KOPT-K1 (cell line): ENCODE data around the gene CYTH1.
A peak's percentile ranks its signal among the peaks of the same experiment; 100 is the strongest.
"Not testable (repeated sequence)": the region's sequence is repeated elsewhere in the genome, so short reads cannot be mapped to it uniquely, and the experiment has no call there.

Experiments used
- H3K27ac ChIP-seq: fragments of 200-600 bp; sonication (generic); 2 replicates; pipeline ENCODE4 v1.5.1; 2016; ENCODE audit warnings: antibody characterized with exemption, mild to moderate bottlenecking, low read depth, low read length; ENCODE audit not compliant: poor library complexity, severe bottlenecking
- H3K36me3 ChIP-seq: fragments of 200-600 bp; sonication (generic); 2 replicates; pipeline ENCODE4 v1.5.1; 2017; ENCODE audit warnings: antibody characterized with exemption, mild to moderate bottlenecking, low read length, moderate library complexity; ENCODE audit not compliant: insufficient read depth
- H3K9me3 ChIP-seq: fragments of 200-600 bp; sonication (generic); 2 replicates; pipeline ENCODE4 v1.5.1; 2017; ENCODE audit warnings: antibody characterized with exemption, low read length, mild to moderate bottlenecking; ENCODE audit not compliant: insufficient read depth, poor library complexity, severe bottlenecking

Gene CYTH1

GRCh38 chr17:78785011-78785662 lies 3.1 kb upstream of the CYTH1 start:
- Histone ChIP-seq H3K27ac (peak overlapping the region; percentile 41), H3K9me3 (no peaks in the 10 kb centered on the region), H3K36me3 (peaks cover 6% of the 10 kb centered on the region; the same call in 1 of the 2 replicates)

DNA sequence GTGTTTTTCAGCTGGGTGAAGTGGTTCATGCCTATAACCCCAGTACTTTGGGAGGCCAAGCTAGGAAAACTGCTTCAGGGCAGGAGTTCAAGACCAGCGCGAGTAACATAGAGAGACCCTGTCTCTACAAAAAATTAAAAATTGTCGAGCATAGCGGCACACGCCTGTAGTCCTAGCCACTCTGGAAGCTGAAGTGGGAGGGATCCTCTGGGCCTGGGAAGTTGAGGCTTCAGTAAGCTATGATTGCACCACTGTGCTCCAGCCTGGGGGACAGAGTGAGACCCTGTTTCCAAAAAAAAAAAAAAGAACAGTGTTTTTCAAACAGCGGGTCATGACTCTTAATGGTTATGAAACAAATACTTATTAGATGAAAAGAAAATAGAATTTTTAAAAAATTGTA lies 2.3 kb upstream of the CYTH1 start:
- peak overlapping the region; percentile 6 for H3K27ac ChIP-seq
- H3K36me3 ChIP-seq: peaks cover 2% of the 10 kb centered on the region; the same call in 1 of the 2 replicates
- no peaks in the 10 kb centered on the region for H3K9me3 ChIP-seq

- Histone ChIP-seq H3K36me3 (no peaks in the 10 kb centered on the region; the same call in 1 of the 2 replicates), H3K27ac (peak overlapping the region; percentile 6), H3K9me3 (no peaks in the 10 kb centered on the region)
Observed at GRCh38 chr17:78783711-78784324, 1.7 kb upstream of the CYTH1 start.

DNA sequence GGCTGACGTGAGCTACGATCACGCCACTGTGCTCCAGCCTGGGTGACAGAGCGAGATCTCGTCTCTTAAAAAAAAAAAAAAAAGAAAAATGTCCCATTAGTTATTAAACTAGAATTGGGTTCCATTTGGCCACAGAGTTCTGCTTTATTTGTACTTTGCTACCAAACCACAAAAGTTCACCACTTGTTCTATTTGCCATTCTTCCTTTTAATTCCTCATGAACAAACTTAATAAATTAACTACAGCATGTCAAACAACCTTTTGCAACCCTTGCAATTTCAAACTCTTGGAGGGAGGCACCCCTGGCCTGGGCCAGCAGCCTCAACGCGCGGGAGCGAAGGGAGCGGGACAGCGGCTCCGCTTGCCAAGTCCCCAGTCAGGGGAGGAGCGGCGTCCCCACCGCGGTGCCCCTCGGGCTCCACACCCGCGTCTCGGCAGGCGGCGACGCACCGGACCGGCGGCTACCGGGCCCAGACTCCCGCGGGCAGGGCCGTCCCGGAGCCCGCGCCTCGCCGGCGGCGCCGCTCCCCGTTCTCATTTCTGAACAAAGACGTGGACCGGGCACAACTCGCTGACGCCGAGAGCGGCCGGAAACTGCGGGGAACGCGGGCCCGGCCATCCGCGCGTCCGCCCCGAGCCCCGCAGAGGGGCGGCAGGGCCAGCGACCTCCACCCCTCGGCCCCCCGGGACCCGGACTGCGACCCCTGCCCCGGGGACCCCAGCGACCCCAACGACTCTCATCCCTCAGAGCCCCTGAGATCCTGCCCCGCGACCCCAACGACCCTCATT lies 775 bp downstream of the CYTH1 start:
- Histone ChIP-seq H3K36me3 (no peaks in the 10 kb centered on the region), H3K9me3 (no peaks in the 10 kb centered on the region), H3K27ac (peak overlapping the region; percentile 85)

DNA sequence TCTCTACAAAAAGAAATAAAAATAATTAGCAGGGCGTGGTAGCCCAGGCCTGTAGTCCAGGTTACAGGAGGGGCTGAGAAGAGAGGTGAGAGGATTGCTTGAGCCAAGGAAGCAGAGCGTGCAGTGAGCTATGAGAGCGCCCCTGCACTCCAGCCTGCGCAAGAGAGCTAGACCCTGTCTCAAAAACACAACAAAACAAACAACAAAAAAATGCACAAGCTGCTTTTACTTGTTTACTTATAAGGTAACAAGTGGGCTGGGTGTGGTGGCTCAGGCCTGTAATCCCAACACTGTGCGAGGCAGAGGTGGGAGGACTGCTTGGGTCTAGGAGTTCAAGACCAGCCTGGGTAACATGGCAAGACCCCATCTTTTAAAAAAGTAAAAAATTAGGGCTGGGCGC lies 1.7 kb downstream of the CYTH1 start:
- peak overlapping the region; percentile 85 for H3K27ac ChIP-seq
- H3K9me3 ChIP-seq: no peaks in the 10 kb centered on the region
- no peaks in the 10 kb centered on the region for H3K36me3 ChIP-seq

- H3K27ac ChIP-seq: peak overlapping the region; percentile 85
- no peaks in the 10 kb centered on the region for H3K9me3 ChIP-seq
Observed at GRCh38 chr17:78779850-78780249, 2.2 kb downstream of the CYTH1 start.

DNA sequence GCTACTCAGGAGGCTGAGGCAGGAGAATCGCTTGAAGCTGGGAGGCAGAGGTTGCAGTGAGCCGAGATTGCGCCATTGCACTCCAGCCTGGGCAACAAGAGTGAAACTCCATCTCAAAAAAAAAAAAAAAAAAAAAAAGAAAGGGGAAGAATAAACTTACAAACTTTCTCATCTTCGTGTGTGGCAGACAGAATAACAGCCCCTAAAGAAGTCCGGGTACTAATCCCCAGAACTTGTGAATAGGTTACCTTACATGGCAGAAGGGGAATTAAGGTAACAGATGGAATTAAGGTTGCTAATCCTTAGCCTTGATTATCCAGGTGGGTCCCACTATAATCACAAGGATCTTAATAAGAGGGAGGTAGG lies 2.8 kb downstream of the CYTH1 start:
- not testable (repeated sequence) for H3K9me3 ChIP-seq, H3K36me3 ChIP-seq
- peak overlapping the region; percentile 85 for H3K27ac ChIP-seq

More at GRCh38 chr17:78779850-78780249, 2.2 kb downstream of the CYTH1 start:
- H3K36me3 ChIP-seq: no peaks in the 10 kb centered on the region

GRCh38 chr17:78777881-78778280 lies 4.2 kb downstream of the CYTH1 start:
- no peak overlapping the region for H3K27ac ChIP-seq

DNA sequence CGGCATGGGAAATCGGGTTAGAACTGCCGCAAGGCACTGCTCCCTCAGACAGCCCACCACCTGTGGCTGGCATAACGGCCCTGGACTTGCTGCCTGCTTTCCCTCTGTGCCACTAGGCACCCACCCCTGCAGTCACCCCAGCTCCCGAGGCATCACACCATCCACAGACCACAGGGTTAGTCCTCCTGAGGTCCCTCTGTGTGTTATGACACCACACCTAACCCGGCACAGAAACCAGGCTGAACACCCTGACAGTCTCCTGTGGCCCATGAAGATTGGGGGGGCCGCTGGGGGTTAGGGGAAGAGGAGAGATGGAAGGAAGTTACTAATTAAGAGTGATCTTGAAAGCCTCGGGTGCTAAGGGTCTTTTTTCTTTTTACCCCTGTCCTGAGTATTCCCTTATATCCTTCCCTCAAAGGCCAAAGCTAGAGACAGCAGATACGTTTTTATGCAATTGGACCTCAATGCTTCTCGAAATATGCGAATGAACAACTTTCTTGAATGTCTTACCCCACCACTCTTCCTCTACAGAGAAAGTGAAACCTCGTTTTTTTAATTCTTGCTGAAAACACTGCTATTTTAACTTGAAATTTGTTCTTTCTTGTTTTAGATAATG lies 7.0 kb downstream of the CYTH1 start:
- peak overlapping the region; percentile 82 for H3K27ac ChIP-seq
- no peaks in the 10 kb centered on the region for H3K36me3 ChIP-seq
- no peaks in the 10 kb centered on the region for H3K9me3 ChIP-seq

More at GRCh38 chr17:78777881-78778280, 4.2 kb downstream of the CYTH1 start:
- H3K36me3 ChIP-seq: no peaks in the 10 kb centered on the region
- H3K9me3 ChIP-seq: no peaks in the 10 kb centered on the region

DNA sequence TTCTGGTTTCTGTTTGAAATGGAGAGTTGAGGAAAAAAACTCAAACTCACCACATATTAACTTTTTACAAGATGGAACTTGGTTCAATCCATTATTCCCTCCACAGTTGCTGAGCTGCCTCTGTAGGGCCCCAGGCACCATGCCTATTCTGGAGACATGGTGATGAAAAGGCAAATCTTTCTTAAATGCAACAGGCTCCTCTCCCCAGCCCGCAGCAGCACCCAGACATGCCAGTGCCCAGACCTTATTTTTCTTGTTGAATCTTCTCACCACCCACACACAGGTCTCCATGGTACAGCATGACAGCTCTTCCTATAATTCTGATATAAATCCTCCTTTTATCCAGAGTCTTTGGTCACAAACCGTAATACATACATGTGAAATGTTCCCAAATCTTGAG lies 7.6 kb downstream of the CYTH1 start:
- Histone ChIP-seq H3K9me3 (no peaks in the 10 kb centered on the region), H3K27ac (peak overlapping the region; percentile 82), H3K36me3 (no peaks in the 10 kb centered on the region)

DNA sequence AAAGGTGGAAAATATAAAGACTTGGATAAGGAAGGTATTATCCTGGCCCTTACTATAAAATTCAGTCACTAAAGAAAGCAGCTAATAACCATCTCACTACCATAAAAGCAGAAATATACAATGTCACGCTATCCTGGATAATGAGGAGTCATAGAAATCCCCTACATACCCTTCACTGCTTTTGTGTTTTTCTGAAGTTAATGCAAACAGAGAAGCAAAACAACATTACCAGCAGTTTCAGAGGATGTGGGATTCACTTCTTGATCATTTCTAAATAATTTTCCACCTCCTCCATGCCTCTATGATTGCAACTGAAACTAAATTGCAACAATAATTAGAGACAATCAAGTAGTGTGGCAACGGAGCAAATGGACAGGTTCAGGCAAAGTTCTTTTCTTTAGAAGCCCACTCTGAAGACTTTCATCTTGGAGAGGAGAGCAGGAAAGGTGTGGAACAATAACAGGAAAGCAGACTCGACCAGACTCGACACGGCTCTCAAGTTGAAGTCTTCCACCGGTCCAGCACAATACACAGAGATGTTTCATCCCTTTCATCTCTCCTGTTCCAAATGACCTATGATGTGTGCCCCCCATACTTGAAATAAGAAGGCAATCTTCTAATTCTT lies 10.2 kb downstream of the CYTH1 start:
- no peaks in the 10 kb centered on the region for H3K9me3 ChIP-seq
- H3K36me3 ChIP-seq: no peaks in the 10 kb centered on the region
- H3K27ac ChIP-seq: peak overlapping the region; percentile 26

DNA sequence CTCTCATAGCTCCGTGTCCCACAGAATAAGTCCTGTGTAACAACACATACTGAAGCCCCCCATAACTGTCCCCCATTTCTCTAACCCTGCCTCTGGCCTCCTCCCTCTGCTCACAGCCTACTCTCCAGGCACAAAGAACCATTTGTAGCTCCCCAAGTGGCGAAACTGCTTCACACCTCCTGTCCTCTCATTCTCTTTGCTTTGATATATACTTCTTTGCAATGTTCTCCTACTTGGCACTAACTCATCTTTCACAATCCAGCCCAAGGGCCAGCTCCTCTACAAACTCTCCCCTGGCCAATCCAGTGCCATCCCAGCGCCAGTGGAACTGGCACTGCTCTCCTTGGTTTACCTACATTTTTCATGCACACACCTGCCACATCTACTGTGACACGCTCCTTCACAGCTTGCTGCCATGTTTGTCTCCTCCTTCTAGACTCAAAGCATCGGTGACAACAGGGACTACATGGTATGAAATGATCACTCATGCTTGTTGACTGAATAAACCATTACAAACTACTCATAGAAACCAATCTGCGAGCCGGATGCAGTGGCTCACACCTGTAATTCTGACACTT lies 12.8 kb downstream of the CYTH1 start:
- no peaks in the 10 kb centered on the region for H3K9me3 ChIP-seq
- H3K27ac ChIP-seq: no peak overlapping the region
- H3K36me3 ChIP-seq: no peaks in the 10 kb centered on the region

DNA sequence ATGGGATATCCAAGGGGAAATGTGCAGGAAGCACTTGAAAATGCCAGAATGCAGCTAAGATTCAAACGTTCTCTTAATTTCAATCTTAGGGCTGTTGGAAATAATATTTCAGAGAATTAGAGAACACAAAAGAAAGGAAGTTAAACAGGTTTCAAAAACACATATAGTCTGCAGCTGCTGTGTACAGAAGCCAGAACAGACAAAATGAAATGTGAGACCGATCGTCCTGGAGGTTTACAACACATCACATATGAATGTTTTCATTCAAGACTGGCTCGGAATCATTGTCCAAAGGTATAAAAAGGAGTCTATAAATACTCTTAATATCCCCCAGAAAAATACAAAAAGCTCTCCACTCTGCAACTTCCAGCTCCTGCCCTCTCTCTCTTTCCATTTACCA lies 14.3 kb downstream of the CYTH1 start:
- Histone ChIP-seq H3K27ac (no peak overlapping the region), H3K9me3 (no peaks in the 10 kb centered on the region), H3K36me3 (no peaks in the 10 kb centered on the region)

DNA sequence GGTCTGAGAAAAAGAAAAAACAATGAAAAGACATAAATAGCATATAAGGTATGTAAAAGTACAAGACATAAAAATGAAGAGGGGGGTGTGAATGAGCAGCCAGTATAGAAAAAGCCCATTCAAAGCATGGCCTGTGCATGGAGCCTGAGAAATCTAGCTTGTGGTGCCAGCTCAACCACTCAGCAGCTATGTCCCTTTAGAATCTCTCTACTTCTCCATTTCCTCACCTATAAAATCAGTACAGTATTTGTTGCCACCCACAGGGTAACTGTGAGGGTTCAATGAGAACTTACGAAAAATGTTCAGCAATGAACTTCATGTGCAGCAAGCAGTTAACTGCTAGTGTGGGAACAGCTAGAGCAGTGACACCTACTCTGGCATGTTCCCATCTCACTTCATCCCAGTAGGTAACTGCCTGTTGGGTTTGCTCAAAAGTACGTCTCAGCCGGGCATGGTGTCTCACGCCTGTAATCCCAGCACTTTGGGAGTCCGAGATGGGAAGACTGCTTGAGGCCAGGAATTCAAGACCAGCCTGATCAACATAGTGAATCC lies 15.3 kb downstream of the CYTH1 start:
- H3K9me3 ChIP-seq: no peaks in the 10 kb centered on the region
- H3K36me3 ChIP-seq: no peaks in the 10 kb centered on the region
- H3K27ac ChIP-seq: no peak overlapping the region
